BLaER1 (cell line): ENCODE measurements around the gene KDM4C.
A peak's percentile ranks its signal among the peaks of the same experiment; 100 is the strongest.

Experiments
- H3K27ac ChIP-seq: shearing (Covaris generic); formaldehyde crosslinking; 2 replicates; pipeline ENCODE4 v1.8.1; 2022
- H3K27me3 ChIP-seq: shearing (Covaris generic); formaldehyde crosslinking; 2 replicates; pipeline ENCODE4 v1.8.1; 2022
- H3K36me3 ChIP-seq: shearing (Covaris generic); formaldehyde crosslinking; 2 replicates; pipeline ENCODE4 v1.8.1; 2022
- H3K4me1 ChIP-seq: shearing (Covaris generic); formaldehyde crosslinking; 2 replicates; pipeline ENCODE4 v1.8.1; 2022
- H3K4me2 ChIP-seq: shearing (Covaris generic); formaldehyde crosslinking; 2 replicates; pipeline ENCODE4 v1.8.1; 2022
- H3K4me3 ChIP-seq: shearing (Covaris generic); formaldehyde crosslinking; 2 replicates; pipeline ENCODE4 v1.8.1; 2022
- H3K9ac ChIP-seq: shearing (Covaris generic); formaldehyde crosslinking; 2 replicates; pipeline ENCODE4 v1.8.1; 2022
- H3K9me3 ChIP-seq: shearing (Covaris generic); formaldehyde crosslinking; 2 replicates; pipeline ENCODE4 v1.8.1; 2022
- H4K20me1 ChIP-seq: shearing (Covaris generic); formaldehyde crosslinking; 2 replicates; pipeline ENCODE4 v1.8.1; 2022
- Cebpa-rat ChIP-seq: shearing (Covaris generic); IDR thresholded peaks from 2 replicates; pipeline ENCODE4 v1.8.1; 2022

Gene KDM4C

DNA sequence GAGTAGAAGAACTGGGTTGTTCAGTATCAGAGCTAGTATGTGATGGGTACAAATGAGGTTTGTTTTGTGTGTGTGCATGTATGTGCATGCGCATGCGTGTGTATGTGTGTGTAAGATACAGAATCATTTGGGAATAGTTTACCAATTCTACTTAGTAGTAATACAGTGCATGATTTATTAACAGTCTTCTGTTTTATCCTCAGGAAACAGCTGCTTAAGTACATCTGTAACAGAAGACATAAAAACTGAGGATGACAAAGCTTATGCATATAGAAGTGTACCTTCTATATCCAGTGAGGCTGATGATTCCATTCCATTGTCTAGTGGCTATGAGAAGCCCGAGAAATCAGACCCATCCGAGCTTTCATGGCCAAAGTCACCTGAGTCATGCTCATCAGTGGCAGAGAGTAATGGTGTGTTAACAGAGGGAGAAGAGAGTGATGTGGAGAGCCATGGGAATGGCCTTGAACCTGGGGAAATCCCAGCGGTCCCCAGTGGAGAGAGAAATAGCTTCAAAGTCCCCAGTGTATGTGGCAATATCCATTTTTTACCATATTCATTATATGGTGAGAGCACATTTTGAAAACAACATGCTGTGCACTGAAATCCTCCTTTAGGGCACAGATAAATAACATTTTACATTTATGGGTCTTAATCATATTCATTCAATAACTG lies 228.5 kb downstream of the KDM4C start:
- H4K20me1 ChIP-seq: peaks cover 10% of the 10 kb centered on the region; the same call in 1 of the 2 replicates
- TF ChIP-seq Cebpa-rat: no peak
- H3K4me2 ChIP-seq: no peak overlapping the region
- no peak overlapping the region for H3K4me3 ChIP-seq
- H3K27me3 ChIP-seq: no peaks in the 10 kb centered on the region
- no peaks in the 10 kb centered on the region for H3K9me3 ChIP-seq
- H3K36me3 ChIP-seq: peaks cover 89% of the 10 kb centered on the region
- no peak overlapping the region for H3K27ac ChIP-seq
- no peaks in the 10 kb centered on the region for H3K4me1 ChIP-seq
- H3K9ac ChIP-seq: no peak overlapping the region

DNA sequence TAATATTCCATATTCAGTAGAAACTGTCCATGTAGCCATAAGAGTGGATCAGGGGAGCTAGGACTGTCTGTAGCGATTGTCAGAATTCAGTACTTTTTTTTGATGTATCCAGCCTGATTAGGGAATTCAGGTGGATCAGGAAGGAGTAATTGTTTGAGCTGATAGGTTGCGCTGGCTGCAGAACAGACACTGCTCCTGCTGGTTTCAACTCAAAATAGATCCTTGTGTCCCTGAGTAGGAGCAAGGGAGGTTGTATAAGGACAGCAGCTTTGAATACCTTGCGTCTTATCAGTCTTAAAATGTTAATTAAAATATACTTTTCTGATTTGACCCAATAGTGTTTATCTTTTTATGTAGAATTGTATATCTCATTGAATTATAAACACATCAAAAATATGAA lies 229.6 kb downstream of the KDM4C start:
- H3K27ac ChIP-seq: no peak overlapping the region
- no peak for TF ChIP-seq Cebpa-rat
- peaks cover 89% of the 10 kb centered on the region for H3K36me3 ChIP-seq

GRCh38 chr9:6991418-6991817 lies 233.6 kb downstream of the KDM4C start:
- Histone ChIP-seq H3K36me3 (peaks cover 88% of the 10 kb centered on the region), H3K27ac (no peak overlapping the region), H3K27me3 (no peaks in the 10 kb centered on the region)

More for the DNA sequence above, 229.6 kb downstream of the KDM4C start:
- no peaks in the 10 kb centered on the region for H3K27me3 ChIP-seq
- H3K9ac ChIP-seq: no peak overlapping the region
- H4K20me1 ChIP-seq: peaks cover 7% of the 10 kb centered on the region; the same call in 1 of the 2 replicates
- no peaks in the 10 kb centered on the region for H3K9me3 ChIP-seq
- no peaks in the 10 kb centered on the region for H3K4me1 ChIP-seq
- H3K4me2 ChIP-seq: no peak overlapping the region
- H3K4me3 ChIP-seq: no peak overlapping the region

DNA sequence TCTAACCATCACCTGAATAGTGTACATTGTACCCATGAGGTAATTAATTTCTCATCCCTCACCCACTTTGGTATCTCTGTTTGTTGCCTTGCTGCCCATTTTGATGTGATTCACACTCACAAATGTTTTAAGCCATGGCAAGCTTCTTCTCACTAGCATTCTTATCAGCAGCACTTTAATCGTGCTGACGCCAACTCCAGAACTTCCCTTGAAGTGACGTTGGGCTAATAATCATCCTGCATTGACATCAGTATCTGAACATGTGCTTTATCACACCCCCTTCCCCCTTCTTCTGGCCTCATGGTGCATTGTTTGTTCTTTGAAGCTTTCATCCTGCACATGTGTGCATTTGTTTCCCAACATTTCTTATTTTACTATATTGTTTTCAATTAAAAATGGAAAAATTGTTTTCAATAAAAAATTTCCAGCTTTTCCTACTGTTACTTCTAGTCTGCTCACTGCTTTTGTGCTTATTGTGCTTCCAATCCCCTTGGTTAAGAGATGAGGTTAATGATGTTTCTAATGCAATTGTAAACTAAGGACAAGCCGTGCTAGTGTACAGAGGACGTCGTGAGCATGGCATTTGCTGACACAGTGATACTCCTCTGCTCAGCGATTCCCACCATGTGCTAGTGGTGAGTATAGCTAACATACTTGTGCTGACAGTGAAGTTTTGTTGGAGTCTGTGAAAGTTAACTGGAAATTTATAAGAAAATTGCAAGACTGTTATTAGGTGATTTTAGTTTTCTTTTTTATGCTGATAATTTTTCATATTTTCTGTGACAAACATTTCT lies 238.5 kb downstream of the KDM4C start:
- Histone ChIP-seq H3K4me3 (no peak overlapping the region), H3K36me3 (peaks cover 64% of the 10 kb centered on the region)

More at GRCh38 chr9:6991418-6991817, 233.6 kb downstream of the KDM4C start:
- H3K9me3 ChIP-seq: no peaks in the 10 kb centered on the region
- H3K9ac ChIP-seq: no peak overlapping the region
- TF ChIP-seq Cebpa-rat: no peak
- H3K4me2 ChIP-seq: no peak overlapping the region
- no peaks in the 10 kb centered on the region for H3K4me1 ChIP-seq
- H3K4me3 ChIP-seq: no peak overlapping the region
- no peaks in the 10 kb centered on the region for H4K20me1 ChIP-seq

DNA sequence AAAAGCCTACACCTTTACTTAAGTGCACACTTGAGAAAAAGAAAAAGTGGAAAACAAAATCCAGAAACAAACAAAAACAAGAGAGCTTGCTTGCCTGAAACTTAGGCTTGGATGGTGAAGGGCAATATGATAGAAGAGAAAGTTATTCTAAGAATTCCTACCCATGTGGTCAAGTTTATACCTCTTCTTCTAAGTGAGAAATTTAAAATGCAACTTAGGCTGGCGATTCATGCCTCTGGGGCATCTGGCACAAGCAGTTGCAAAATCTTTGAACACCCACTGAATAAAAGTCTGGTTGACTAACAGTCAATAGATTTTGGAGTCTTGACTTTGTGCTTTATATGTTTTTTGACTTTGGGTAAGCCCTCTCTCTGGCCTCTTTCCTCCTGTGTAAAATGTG lies 239.6 kb downstream of the KDM4C start:
- Histone ChIP-seq H3K27ac (no peak overlapping the region), H3K36me3 (peaks cover 67% of the 10 kb centered on the region), H3K27me3 (no peaks in the 10 kb centered on the region), H3K4me1 (no peaks in the 10 kb centered on the region), H3K9me3 (no peaks in the 10 kb centered on the region), H3K9ac (no peak overlapping the region), H4K20me1 (no peaks in the 10 kb centered on the region), H3K4me3 (no peak overlapping the region), H3K4me2 (no peak overlapping the region)
- TF ChIP-seq Cebpa-rat: no peak

More for the DNA sequence above, 238.5 kb downstream of the KDM4C start:
- no peaks in the 10 kb centered on the region for H4K20me1 ChIP-seq
- no peak overlapping the region for H3K9ac ChIP-seq
- no peak for TF ChIP-seq Cebpa-rat
- H3K9me3 ChIP-seq: no peaks in the 10 kb centered on the region
- H3K27me3 ChIP-seq: no peaks in the 10 kb centered on the region
- no peaks in the 10 kb centered on the region for H3K4me1 ChIP-seq
- H3K4me2 ChIP-seq: no peak overlapping the region
- H3K27ac ChIP-seq: no peak overlapping the region

DNA sequence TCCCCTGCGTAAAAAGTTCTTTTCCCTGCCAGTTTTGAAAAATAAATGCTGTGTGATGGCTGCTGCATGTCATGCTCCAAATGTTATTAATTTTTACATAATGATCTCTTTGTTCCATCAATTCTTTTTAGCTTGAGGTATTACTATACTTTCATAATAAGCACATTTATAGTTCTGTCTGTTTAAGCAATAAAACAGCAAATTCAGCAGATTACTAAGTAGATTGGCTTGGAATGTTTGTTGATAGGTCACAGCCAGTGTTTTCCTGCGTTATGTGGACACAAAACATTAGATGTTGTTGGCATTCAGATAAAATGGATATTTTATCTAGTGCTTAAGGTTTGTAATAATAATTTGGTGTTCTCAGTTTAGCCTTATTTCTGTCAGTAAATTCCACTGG lies 242.0 kb downstream of the KDM4C start:
- Histone ChIP-seq H4K20me1 (no peaks in the 10 kb centered on the region), H3K4me3 (no peak overlapping the region), H3K27me3 (no peaks in the 10 kb centered on the region), H3K4me2 (no peak overlapping the region), H3K36me3 (peaks cover 64% of the 10 kb centered on the region), H3K27ac (no peak overlapping the region), H3K4me1 (no peaks in the 10 kb centered on the region), H3K9ac (no peak overlapping the region), H3K9me3 (peaks cover 7% of the 10 kb centered on the region; the same call in 1 of the 2 replicates)
- TF ChIP-seq Cebpa-rat: no peak

- no peak for TF ChIP-seq Cebpa-rat
- H4K20me1 ChIP-seq: no peaks in the 10 kb centered on the region
- H3K9ac ChIP-seq: no peak overlapping the region
- H3K4me3 ChIP-seq: no peak overlapping the region
- H3K9me3 ChIP-seq: peaks cover 10% of the 10 kb centered on the region; the same call in 1 of the 2 replicates
- H3K4me1 ChIP-seq: no peaks in the 10 kb centered on the region
- no peak overlapping the region for H3K27ac ChIP-seq
- peaks cover 62% of the 10 kb centered on the region for H3K36me3 ChIP-seq
- no peak overlapping the region for H3K4me2 ChIP-seq
- no peaks in the 10 kb centered on the region for H3K27me3 ChIP-seq
These were observed 243.8 kb downstream of the KDM4C start for GRCh38 chr9:7001571-7001970.

- H3K9ac ChIP-seq: no peak overlapping the region
- no peak overlapping the region for H3K27ac ChIP-seq
- no peaks in the 10 kb centered on the region for H4K20me1 ChIP-seq
- H3K27me3 ChIP-seq: peaks cover 7% of the 10 kb centered on the region
- H3K36me3 ChIP-seq: peaks cover 60% of the 10 kb centered on the region
- no peak overlapping the region for H3K4me2 ChIP-seq
- no peaks in the 10 kb centered on the region for H3K4me1 ChIP-seq
- H3K9me3 ChIP-seq: peaks cover 22% of the 10 kb centered on the region
- no peak for TF ChIP-seq Cebpa-rat
- no peak overlapping the region for H3K4me3 ChIP-seq
These were observed 246.1 kb downstream of the KDM4C start for GRCh38 chr9:7003861-7004260.

- Histone ChIP-seq H3K4me1 (peaks cover 5% of the 10 kb centered on the region), H3K36me3 (peaks cover 71% of the 10 kb centered on the region), H3K27ac (no peak overlapping the region), H3K4me3 (no peak overlapping the region), H4K20me1 (peaks cover 15% of the 10 kb centered on the region), H3K27me3 (peaks cover 17% of the 10 kb centered on the region), H3K4me2 (no peak overlapping the region), H3K9ac (no peak overlapping the region), H3K9me3 (peaks cover 31% of the 10 kb centered on the region)
- no peak for TF ChIP-seq Cebpa-rat
These were observed 248.6 kb downstream of the KDM4C start for GRCh38 chr9:7006417-7006816.

DNA sequence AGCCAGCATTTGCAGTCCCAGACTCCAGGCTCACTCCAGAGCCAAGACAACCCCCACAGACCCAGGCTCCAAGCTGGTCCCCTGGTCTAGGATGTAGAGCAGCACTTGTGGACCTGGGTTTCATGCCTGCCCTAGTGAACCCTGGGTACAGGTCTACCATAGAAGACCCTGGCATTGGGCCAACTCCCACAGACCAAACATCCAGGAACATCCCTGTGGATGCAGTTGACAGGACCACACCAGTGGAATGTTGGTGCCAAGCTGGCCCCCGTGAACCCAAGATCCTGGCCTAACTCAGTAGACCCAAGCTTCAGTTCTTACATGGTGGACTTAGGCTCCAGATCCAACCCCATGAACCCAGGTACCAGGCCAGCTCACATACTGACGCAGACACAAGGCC lies 250.6 kb downstream of the KDM4C start:
- TF ChIP-seq Cebpa-rat: no peak
- H3K4me1 ChIP-seq: peaks cover 12% of the 10 kb centered on the region
- H3K27ac ChIP-seq: no peak overlapping the region
- no peak overlapping the region for H3K9ac ChIP-seq
- H3K4me2 ChIP-seq: no peak overlapping the region
- H4K20me1 ChIP-seq: peaks cover 28% of the 10 kb centered on the region
- peaks cover 23% of the 10 kb centered on the region for H3K27me3 ChIP-seq
- peaks cover 31% of the 10 kb centered on the region for H3K9me3 ChIP-seq
- H3K4me3 ChIP-seq: peak overlapping the region; percentile 20
- H3K36me3 ChIP-seq: peaks cover 68% of the 10 kb centered on the region
